ENCODE measurements around the gene COTL1.

DNA sequence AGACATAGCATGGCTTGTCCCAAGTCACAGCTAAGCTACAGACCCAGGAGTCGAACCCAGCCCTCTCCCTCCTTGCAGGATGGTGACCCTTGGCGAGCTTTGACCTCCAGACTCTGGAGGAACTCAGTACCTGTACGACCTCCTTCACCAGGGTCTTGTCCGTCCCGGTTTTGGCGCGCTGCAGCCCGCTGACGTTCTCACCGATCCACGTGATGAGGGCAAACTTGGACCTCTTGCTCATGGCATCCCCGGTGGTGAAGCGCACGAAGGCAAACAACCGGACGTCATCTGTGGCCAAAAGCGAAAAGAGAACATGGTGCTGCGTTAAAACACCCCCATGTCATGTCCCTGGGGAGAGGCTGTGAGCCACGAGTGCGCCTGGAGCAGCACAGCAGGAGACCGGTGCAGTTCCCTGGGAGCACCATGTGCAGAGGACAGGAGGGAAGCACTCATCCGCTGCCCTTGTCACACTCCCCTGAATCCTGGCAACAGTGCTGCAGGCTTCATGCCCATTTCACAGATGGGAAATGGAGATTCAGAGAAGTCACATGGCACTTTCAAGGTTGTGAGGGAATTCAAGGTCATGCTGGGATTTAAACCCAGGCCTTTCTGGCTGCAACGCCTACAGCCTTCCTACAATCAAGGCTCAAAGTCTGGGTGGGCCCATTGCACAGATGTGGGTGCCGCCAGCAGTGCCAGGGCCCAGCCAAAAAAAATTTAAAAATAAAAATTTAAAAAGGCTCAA, 27.7 kb downstream of the COTL1 start:
- TF ChIP-seq, protein P1, sequence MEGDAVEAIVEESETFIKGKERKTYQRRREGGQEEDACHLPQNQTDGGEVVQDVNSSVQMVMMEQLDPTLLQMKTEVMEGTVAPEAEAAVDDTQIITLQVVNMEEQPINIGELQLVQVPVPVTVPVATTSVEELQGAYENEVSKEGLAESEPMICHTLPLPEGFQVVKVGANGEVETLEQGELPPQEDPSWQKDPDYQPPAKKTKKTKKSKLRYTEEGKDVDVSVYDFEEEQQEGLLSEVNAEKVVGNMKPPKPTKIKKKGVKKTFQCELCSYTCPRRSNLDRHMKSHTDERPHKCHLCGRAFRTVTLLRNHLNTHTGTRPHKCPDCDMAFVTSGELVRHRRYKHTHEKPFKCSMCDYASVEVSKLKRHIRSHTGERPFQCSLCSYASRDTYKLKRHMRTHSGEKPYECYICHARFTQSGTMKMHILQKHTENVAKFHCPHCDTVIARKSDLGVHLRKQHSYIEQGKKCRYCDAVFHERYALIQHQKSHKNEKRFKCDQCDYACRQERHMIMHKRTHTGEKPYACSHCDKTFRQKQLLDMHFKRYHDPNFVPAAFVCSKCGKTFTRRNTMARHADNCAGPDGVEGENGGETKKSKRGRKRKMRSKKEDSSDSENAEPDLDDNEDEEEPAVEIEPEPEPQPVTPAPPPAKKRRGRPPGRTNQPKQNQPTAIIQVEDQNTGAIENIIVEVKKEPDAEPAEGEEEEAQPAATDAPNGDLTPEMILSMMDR (IDR thresholded peaks at IDR 0.05; ENCODE audit: insufficient read depth, low read length, poor library complexity, severe bottlenecking) = no peak
- no peak for TF ChIP-seq EZH2phosphoT487 (conservative IDR thresholded peaks at IDR 0.05; ENCODE audit: low read length)
